Natural killer cell treated with Interleukin-12 subunit alpha and Interleukin-12 subunit beta and Interleukin-15 and Interleukin-18, amount 100 ng/mL, for 72 hours (primary cell): Measurements from ENCODE around the gene UXS1. TPM values are rescaled to one million over a fixed set of nuclear protein-coding genes. Genes with fewer than 3 reads are reported as not detected.

Experiments
- ATAC-seq, 2 donors: fragments of 150-1000 bp; cut with Tn5 transposase in 1 of 2; sonication (Bioruptor Pico), chemical (Tn5 transposase) in 1 of 2; 2 replicates each; pipeline ENCODE4 v1.10.0; 2021
- DNase-seq: peaks from one replicate; pipeline ENCODE4 v3.0.0; 2022; ENCODE audit warnings: low spot score
- H3K27ac Mint-ChIP-seq, 2 donors: 1 replicate in 1 of 2; 2 replicates in 1 of 2; pipeline ENCODE4 v1.8.0; 2022; ENCODE audit warnings: mixed read lengths in 2 of 2, mild to moderate bottlenecking in 1 of 2, moderate library complexity in 1 of 2
- H3K27me3 Mint-ChIP-seq, 2 donors: 1 replicate in 1 of 2; 2 replicates in 1 of 2; pipeline ENCODE4 v1.8.0; 2022; ENCODE audit warnings: mixed read lengths in 2 of 2
- H3K36me3 Mint-ChIP-seq: one replicate; pipeline ENCODE4 v1.8.0; 2022; ENCODE audit warnings: mixed read lengths
- H3K4me1 Mint-ChIP-seq, 2 donors: 1 replicate in 1 of 2; 2 replicates in 1 of 2; pipeline ENCODE4 v1.8.0; 2022; ENCODE audit warnings: low read depth in 2 of 2, mixed read lengths in 2 of 2, mild to moderate bottlenecking in 1 of 2
- H3K4me3 Mint-ChIP-seq: one replicate; pipeline ENCODE4 v1.8.0; 2022; ENCODE audit warnings: mixed read lengths
- H3K9me3 Mint-ChIP-seq: 2 replicates; pipeline ENCODE4 v1.8.0; 2022; ENCODE audit warnings: mixed read lengths
- total RNA-seq, 2 donors: library from RNA; stranded (reverse); gene quantifications; one replicate each; pipeline ENCODE4 v1.2.3, GENCODE V29; 2022

Gene UXS1
- total RNA-seq, 2 donors from 2014 or later: 104 to 116 TPM

GRCh38 chr2:106201661-106202060 is 7.6 kb upstream of the UXS1 start:
- Mint-ChIP-seq H3K36me3 (no peaks in the 10 kb centered on the region), H3K27ac (no peak overlapping the region), H3K4me3 (no peak overlapping the region), H3K9me3 (no peaks in the 10 kb centered on the region), H3K4me1 (peaks cover 0 to 2% of the 10 kb centered on the region in 2 donors), H3K27me3 (peaks cover 6 to 12% of the 10 kb centered on the region in 2 donors)
- ATAC-seq (no peak), DNase-seq (no peak)

GRCh38 chr2:106197878-106198277 is 3.8 kb upstream of the UXS1 start:
- H3K4me3 Mint-ChIP-seq: no peak overlapping the region
- DNase-seq: no peak
- peaks cover 6 to 9% of the 10 kb centered on the region in 2 donors for H3K27me3 Mint-ChIP-seq
- H3K27ac Mint-ChIP-seq: no peak overlapping the region
- ATAC-seq: no peak
- H3K9me3 Mint-ChIP-seq: no peaks in the 10 kb centered on the region
- no peaks in the 10 kb centered on the region for H3K36me3 Mint-ChIP-seq
- peaks cover 9 to 13% of the 10 kb centered on the region in 2 donors for H3K4me1 Mint-ChIP-seq

GRCh38 chr2:106195981-106196380 is 1.9 kb upstream of the UXS1 start:
- DNase-seq (no peak), ATAC-seq (no peak)
- Mint-ChIP-seq H3K9me3 (no peaks in the 10 kb centered on the region), H3K4me3 (no peak overlapping the region), H3K27ac (no peak overlapping the region), H3K27me3 (peaks cover 0 to 8% of the 10 kb centered on the region in 2 donors), H3K4me1 (peaks cover 23 to 30% of the 10 kb centered on the region in 2 donors), H3K36me3 (peaks cover 5% of the 10 kb centered on the region)

- Mint-ChIP-seq H3K9me3 (no peaks in the 10 kb centered on the region), H3K4me1 (peaks cover 26 to 33% of the 10 kb centered on the region in 2 donors), H3K27me3 (peaks cover 0 to 5% of the 10 kb centered on the region in 2 donors), H3K4me3 (peak overlapping the region; percentile 86), H3K36me3 (peaks cover 5% of the 10 kb centered on the region), H3K27ac (peak overlapping the region in 1 of 2 donors; percentile 81)
- DNase-seq (no peak), ATAC-seq (no peak)
Measured at GRCh38 chr2:106195456-106195855, 1.4 kb upstream of the UXS1 start.

GRCh38 chr2:106193690-106193976 is 468 bp downstream of the UXS1 start:
- DNase-seq (no peak), ATAC-seq (no peak)
- no peaks in the 10 kb centered on the region for H3K9me3 Mint-ChIP-seq
- H3K27ac Mint-ChIP-seq: peak overlapping the region; percentile 82 to 92
- H3K27me3 Mint-ChIP-seq: peaks cover 0 to 5% of the 10 kb centered on the region in 2 donors
- peaks cover 13% of the 10 kb centered on the region for H3K36me3 Mint-ChIP-seq
- peaks cover 41 to 49% of the 10 kb centered on the region in 2 donors for H3K4me1 Mint-ChIP-seq
- H3K4me3 Mint-ChIP-seq: peak overlapping the region; percentile 87

GRCh38 chr2:106192752-106193689 is 1.1 kb downstream of the UXS1 start:
- H3K36me3 Mint-ChIP-seq: peaks cover 16% of the 10 kb centered on the region
- H3K27ac Mint-ChIP-seq: peak overlapping the region; percentile 82 to 92
- no peaks in the 10 kb centered on the region for H3K9me3 Mint-ChIP-seq
- H3K4me1 Mint-ChIP-seq: peaks cover 44 to 55% of the 10 kb centered on the region in 2 donors
- DNase-seq (peak; percentile 90), ATAC-seq (peak; percentile 68 to 82)
- H3K4me3 Mint-ChIP-seq: peak overlapping the region; percentile 87
- H3K27me3 Mint-ChIP-seq: peaks cover 0 to 2% of the 10 kb centered on the region in 2 donors

- H3K27me3 Mint-ChIP-seq: no peaks in the 10 kb centered on the region
- no peak for DNase-seq
- peak overlapping the region; percentile 87 for H3K4me3 Mint-ChIP-seq
- H3K36me3 Mint-ChIP-seq: peaks cover 16% of the 10 kb centered on the region
- no peak for ATAC-seq
- H3K27ac Mint-ChIP-seq: peak overlapping the region; percentile 82 to 92
- peaks cover 49 to 60% of the 10 kb centered on the region in 2 donors for H3K4me1 Mint-ChIP-seq
- no peaks in the 10 kb centered on the region for H3K9me3 Mint-ChIP-seq
Measured at GRCh38 chr2:106191511-106192016, 2.5 kb downstream of the UXS1 start.

- no peak for DNase-seq
- peaks cover 16% of the 10 kb centered on the region for H3K36me3 Mint-ChIP-seq
- no peaks in the 10 kb centered on the region for H3K9me3 Mint-ChIP-seq
- H3K27ac Mint-ChIP-seq: peak overlapping the region; percentile 51 to 90
- ATAC-seq: no peak
- H3K27me3 Mint-ChIP-seq: no peaks in the 10 kb centered on the region
- H3K4me3 Mint-ChIP-seq: peak overlapping the region; percentile 36
- H3K4me1 Mint-ChIP-seq: peaks cover 56 to 62% of the 10 kb centered on the region in 2 donors
Measured at GRCh38 chr2:106189764-106190468, 4.2 kb downstream of the UXS1 start.

GRCh38 chr2:106189325-106189724 is 4.8 kb downstream of the UXS1 start:
- Mint-ChIP-seq H3K27me3 (no peaks in the 10 kb centered on the region), H3K4me3 (peak overlapping the region; percentile 36), H3K4me1 (peaks cover 58 to 60% of the 10 kb centered on the region in 2 donors), H3K36me3 (peaks cover 16% of the 10 kb centered on the region), H3K27ac (peak overlapping the region; percentile 51 to 90), H3K9me3 (no peaks in the 10 kb centered on the region)
- DNase-seq: no peak
- no peak for ATAC-seq

GRCh38 chr2:106187273-106187891 is 6.7 kb downstream of the UXS1 start:
- Mint-ChIP-seq H3K36me3 (peaks cover 11% of the 10 kb centered on the region), H3K27ac (peak overlapping the region in 1 of 2 donors; percentile 90), H3K9me3 (no peaks in the 10 kb centered on the region), H3K4me3 (no peak overlapping the region), H3K4me1 (peaks cover 54 to 60% of the 10 kb centered on the region in 2 donors), H3K27me3 (no peaks in the 10 kb centered on the region)
- DNase-seq: no peak
- ATAC-seq: no peak

- Mint-ChIP-seq H3K4me3 (no peak overlapping the region), H3K9me3 (no peaks in the 10 kb centered on the region), H3K27me3 (no peaks in the 10 kb centered on the region), H3K36me3 (peaks cover 10% of the 10 kb centered on the region), H3K27ac (no peak overlapping the region), H3K4me1 (peaks cover 39 to 55% of the 10 kb centered on the region in 2 donors)
- no peak for ATAC-seq
- no peak for DNase-seq
Measured at GRCh38 chr2:106185475-106186184, 8.5 kb downstream of the UXS1 start.

- H3K9me3 Mint-ChIP-seq: no peaks in the 10 kb centered on the region
- no peak for DNase-seq
- ATAC-seq: no peak
- peaks cover 35 to 55% of the 10 kb centered on the region in 2 donors for H3K4me1 Mint-ChIP-seq
- no peaks in the 10 kb centered on the region for H3K27me3 Mint-ChIP-seq
- peaks cover 10% of the 10 kb centered on the region for H3K36me3 Mint-ChIP-seq
- H3K4me3 Mint-ChIP-seq: no peak overlapping the region
- H3K27ac Mint-ChIP-seq: no peak overlapping the region
Measured at GRCh38 chr2:106184857-106185256, 9.2 kb downstream of the UXS1 start.

GRCh38 chr2:106184394-106184793 is 9.7 kb downstream of the UXS1 start:
- H3K27ac Mint-ChIP-seq: no peak overlapping the region
- no peak for ATAC-seq
- H3K27me3 Mint-ChIP-seq: no peaks in the 10 kb centered on the region
- no peak overlapping the region for H3K4me3 Mint-ChIP-seq
- H3K9me3 Mint-ChIP-seq: no peaks in the 10 kb centered on the region
- H3K4me1 Mint-ChIP-seq: peaks cover 32 to 51% of the 10 kb centered on the region in 2 donors
- no peak for DNase-seq
- H3K36me3 Mint-ChIP-seq: peaks cover 6% of the 10 kb centered on the region
